Endothelial cell of umbilical vein (primary cell): ENCODE results near the gene ZNF423.

Experiments used
- EZH2 ChIP-seq: IDR thresholded peaks from 2 replicates; pipeline ENCODE4 v1.6.1; 2012; ENCODE audit warnings: borderline replicate concordance, low read depth, mild to moderate bottlenecking, moderate library complexity, low read length, inconsistent platforms; ENCODE audit not compliant: severe bottlenecking
- GATA2 ChIP-seq: IDR thresholded peaks from 2 replicates; pipeline ENCODE4 v1.7.0; 2011; ENCODE audit warnings: low read depth, mild to moderate bottlenecking, moderate library complexity, mixed read lengths, low read length; ENCODE audit not compliant: insufficient read length, insufficient read depth

DNA sequence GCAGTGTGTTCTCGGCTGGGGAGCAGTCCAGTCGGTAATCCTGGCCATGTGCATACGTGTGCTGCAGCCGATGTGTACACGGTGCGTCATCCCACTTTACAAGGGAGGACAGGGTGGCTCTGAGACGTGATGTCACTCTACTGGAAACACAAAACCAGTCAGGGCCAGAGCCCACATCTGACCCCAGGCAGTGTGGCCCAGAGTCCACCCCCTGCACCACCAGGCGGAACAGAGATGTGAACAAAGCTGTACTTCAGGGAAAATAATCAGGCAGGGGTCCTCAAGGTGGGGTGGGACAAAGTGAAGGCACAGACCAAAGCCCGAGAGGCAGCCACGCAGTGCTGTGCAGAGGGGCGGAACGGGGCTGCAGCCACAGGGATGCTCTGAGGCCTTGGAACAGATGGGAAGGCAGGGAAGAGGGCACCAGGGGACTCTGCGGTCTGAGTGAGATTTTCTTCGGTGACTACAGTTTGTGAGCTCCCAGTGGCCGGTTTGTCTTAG, 181.5 kb downstream of the ZNF423 start:
- TF ChIP-seq GATA2 (no peak), EZH2 (no peak)
